GM10266 (cell line): ENCODE data around the gene CDC42BPB.

ENCODE experiments used
- DNase-seq: peaks from one replicate; pipeline ENCODE4 v3.0.0; 2012; ENCODE audit errors: extremely low spot score
- CTCF ChIP-seq: IDR thresholded peaks from 2 replicates; pipeline ENCODE4 v1.5.1; 2012; ENCODE audit warnings: mild to moderate bottlenecking, low read depth; ENCODE audit not compliant: control insufficient read depth, insufficient read depth; ENCODE audit errors: missing control alignments

The CDC42BPB gene

GRCh38 chr14:102891111-102891510 lies 166.2 kb downstream of the CDC42BPB start:
- TF ChIP-seq CTCF: no peak

GRCh38 chr14:102889615-102890014 lies 167.7 kb downstream of the CDC42BPB start:
- no peak for TF ChIP-seq CTCF
- no peak for DNase-seq

More at GRCh38 chr14:102891111-102891510, 166.2 kb downstream of the CDC42BPB start:
- no peak for DNase-seq

- DNase-seq: no peak
- TF ChIP-seq CTCF: no peak
Measured at GRCh38 chr14:102888748-102889147, 168.6 kb downstream of the CDC42BPB start.

- no peak for TF ChIP-seq CTCF
- no peak for DNase-seq
Measured at GRCh38 chr14:102885737-102886447, 171.5 kb downstream of the CDC42BPB start.

- DNase-seq: no peak
- no peak for TF ChIP-seq CTCF
Measured at GRCh38 chr14:102883554-102883953, 173.8 kb downstream of the CDC42BPB start.

GRCh38 chr14:102883089-102883541 lies 174.2 kb downstream of the CDC42BPB start:
- TF ChIP-seq CTCF: no peak
- DNase-seq: no peak
